NT2/D1 (cell line): ENCODE data around the gene FOXP1.

Source experiments
- DNase-seq: peaks from one replicate; pipeline ENCODE4 v3.0.0-alpha.2; 2011; ENCODE audit warnings: low read depth, low spot score
- H3K27me3 ChIP-seq: 2 replicates; pipeline ENCODE4 v1.6.0; 2011; ENCODE audit warnings: mild to moderate bottlenecking; ENCODE audit not compliant: insufficient read length, insufficient read depth
- H3K36me3 ChIP-seq: 2 replicates; pipeline ENCODE4 v1.6.1; 2011; ENCODE audit warnings: mild to moderate bottlenecking, low read length, mixed read lengths; ENCODE audit not compliant: insufficient read depth, insufficient read length
- H3K4me1 ChIP-seq: 2 replicates; pipeline ENCODE4 v1.5.1; 2011; ENCODE audit not compliant: insufficient read depth, insufficient read length
- H3K4me3 ChIP-seq: 2 replicates; pipeline ENCODE4 v1.5.1; 2011; ENCODE audit warnings: low read depth; ENCODE audit not compliant: insufficient read length
- H3K9ac ChIP-seq: 2 replicates; pipeline ENCODE4 v1.6.0; 2011; ENCODE audit warnings: low read depth; ENCODE audit not compliant: insufficient read length
- H3K9me3 ChIP-seq: 2 replicates; pipeline ENCODE4 v1.5.1; 2011; ENCODE audit warnings: mild to moderate bottlenecking, low read length; ENCODE audit not compliant: insufficient read depth
- SUZ12 ChIP-seq: IDR thresholded peaks from 2 replicates; pipeline ENCODE4 v1.6.1; 2011; ENCODE audit not compliant: insufficient read length, insufficient read depth; ENCODE audit errors: extremely low read depth
- YY1 ChIP-seq: IDR thresholded peaks from 2 replicates; pipeline ENCODE4 v1.6.1; 2011; ENCODE audit not compliant: insufficient read length, insufficient read depth
- ZNF274 ChIP-seq: IDR thresholded peaks from 2 replicates; pipeline ENCODE4 v1.6.1; 2011; ENCODE audit warnings: mild to moderate bottlenecking, low read depth, low read length

FOXP1 gene

GRCh38 chr3:71511446-71511845 lies 72.1 kb downstream of the FOXP1 start:
- Histone ChIP-seq H3K9ac (no peak overlapping the region), H3K9me3 (no peaks in the 10 kb centered on the region; the same call in 1 of the 2 replicates), H3K36me3 (no peaks in the 10 kb centered on the region), H3K27me3 (no peaks in the 10 kb centered on the region), H3K4me3 (no peak overlapping the region), H3K4me1 (peaks cover 3% of the 10 kb centered on the region)
- TF ChIP-seq SUZ12, result no peak
- TF ChIP-seq ZNF274, result no peak
- no peak for TF ChIP-seq YY1
- no peak for DNase-seq

GRCh38 chr3:71511037-71511436 lies 72.5 kb downstream of the FOXP1 start:
- Histone ChIP-seq H3K9me3 (no peaks in the 10 kb centered on the region; the same call in 1 of the 2 replicates), H3K4me3 (no peak overlapping the region), H3K9ac (no peak overlapping the region), H3K36me3 (no peaks in the 10 kb centered on the region), H3K4me1 (peaks cover 3% of the 10 kb centered on the region), H3K27me3 (no peaks in the 10 kb centered on the region)
- TF ChIP-seq YY1 (no peak), ZNF274 (no peak), SUZ12 (no peak)
- DNase-seq, result no peak

- no peak overlapping the region for H3K9ac ChIP-seq
- no peaks in the 10 kb centered on the region; the same call in 1 of the 2 replicates for H3K9me3 ChIP-seq
- H3K4me3 ChIP-seq, result no peak overlapping the region
- TF ChIP-seq YY1, result no peak
- TF ChIP-seq ZNF274, result no peak
- TF ChIP-seq SUZ12, result no peak
- H3K27me3 ChIP-seq, result no peaks in the 10 kb centered on the region
- DNase-seq, result no peak
- H3K36me3 ChIP-seq, result no peaks in the 10 kb centered on the region
- H3K4me1 ChIP-seq, result peaks cover 3% of the 10 kb centered on the region
Measured at GRCh38 chr3:71510510-71510909, 73.0 kb downstream of the FOXP1 start.

GRCh38 chr3:71509066-71509465 lies 74.5 kb downstream of the FOXP1 start:
- no peaks in the 10 kb centered on the region for H3K36me3 ChIP-seq
- H3K27me3 ChIP-seq, result no peaks in the 10 kb centered on the region
- no peak overlapping the region for H3K4me3 ChIP-seq
- TF ChIP-seq ZNF274 (no peak), YY1 (no peak), SUZ12 (no peak)
- DNase-seq, result no peak
- H3K4me1 ChIP-seq, result peaks cover 3% of the 10 kb centered on the region
- no peaks in the 10 kb centered on the region; the same call in 1 of the 2 replicates for H3K9me3 ChIP-seq
- H3K9ac ChIP-seq, result no peak overlapping the region

- TF ChIP-seq YY1, result no peak
- no peak for TF ChIP-seq SUZ12
- TF ChIP-seq ZNF274, result no peak
- Histone ChIP-seq H3K27me3 (no peaks in the 10 kb centered on the region), H3K9ac (no peak overlapping the region), H3K9me3 (no peaks in the 10 kb centered on the region), H3K36me3 (no peaks in the 10 kb centered on the region), H3K4me1 (peaks cover 3% of the 10 kb centered on the region), H3K4me3 (no peak overlapping the region)
- no peak for DNase-seq
Measured at GRCh38 chr3:71505767-71506350, 77.7 kb downstream of the FOXP1 start.

- no peak for DNase-seq
- Histone ChIP-seq H3K4me1 (no peaks in the 10 kb centered on the region), H3K9ac (no peak overlapping the region), H3K36me3 (no peaks in the 10 kb centered on the region), H3K9me3 (no peaks in the 10 kb centered on the region), H3K4me3 (no peak overlapping the region), H3K27me3 (no peaks in the 10 kb centered on the region)
- TF ChIP-seq SUZ12, result no peak
- no peak for TF ChIP-seq YY1
- TF ChIP-seq ZNF274, result no peak
Measured at GRCh38 chr3:71504250-71505036, 79.1 kb downstream of the FOXP1 start.

- TF ChIP-seq SUZ12 (no peak), ZNF274 (no peak), YY1 (no peak)
- no peak for DNase-seq
Measured at GRCh38 chr3:71503525-71504249, 79.8 kb downstream of the FOXP1 start.

More at GRCh38 chr3:71503525-71504249, 79.8 kb downstream of the FOXP1 start:
- Histone ChIP-seq H3K36me3 (no peaks in the 10 kb centered on the region), H3K4me3 (no peak overlapping the region), H3K9ac (no peak overlapping the region), H3K4me1 (no peaks in the 10 kb centered on the region), H3K27me3 (no peaks in the 10 kb centered on the region), H3K9me3 (no peaks in the 10 kb centered on the region)
